ENCODE results near the gene C1orf122.

C1orf122 gene

DNA sequence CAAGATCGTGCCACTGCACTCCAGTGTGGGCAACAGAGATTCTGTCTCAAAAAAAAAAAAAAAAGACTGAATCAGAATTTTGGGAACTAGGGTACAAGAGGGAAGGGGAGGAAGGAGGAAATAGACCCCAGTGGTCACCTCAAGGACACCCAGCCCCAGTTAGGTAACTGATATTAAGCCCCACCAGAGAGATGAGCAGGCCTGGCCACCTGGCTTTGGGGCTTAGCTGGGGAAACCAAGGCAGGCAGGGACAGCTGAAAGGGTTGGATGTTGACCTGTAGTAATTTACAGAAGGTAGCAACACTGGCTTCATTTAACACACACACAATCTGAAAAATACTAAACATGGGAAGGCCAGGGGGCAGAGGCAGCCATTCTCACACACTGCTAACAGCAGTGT lies 5.2 kb upstream of the C1orf122 start:
- no peak for DNase-seq

DNA sequence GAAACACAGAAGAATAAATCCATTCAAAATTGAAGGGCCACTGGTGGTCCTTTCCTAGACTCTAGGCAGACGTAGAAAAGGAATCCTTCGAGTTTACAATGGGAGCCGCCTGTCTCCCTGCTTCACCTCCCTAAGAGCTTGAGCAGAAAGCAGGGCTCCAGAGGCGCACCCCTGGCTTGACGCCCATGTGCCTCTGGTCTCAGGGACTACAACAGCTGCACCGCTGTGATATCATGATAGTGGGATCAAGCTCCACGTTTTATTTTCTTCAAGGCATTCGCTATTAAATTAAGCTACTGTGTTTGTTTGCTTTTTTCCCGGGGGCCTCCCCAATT lies 403 bp upstream of the C1orf122 start:
- DNase-seq: no peak

DNA sequence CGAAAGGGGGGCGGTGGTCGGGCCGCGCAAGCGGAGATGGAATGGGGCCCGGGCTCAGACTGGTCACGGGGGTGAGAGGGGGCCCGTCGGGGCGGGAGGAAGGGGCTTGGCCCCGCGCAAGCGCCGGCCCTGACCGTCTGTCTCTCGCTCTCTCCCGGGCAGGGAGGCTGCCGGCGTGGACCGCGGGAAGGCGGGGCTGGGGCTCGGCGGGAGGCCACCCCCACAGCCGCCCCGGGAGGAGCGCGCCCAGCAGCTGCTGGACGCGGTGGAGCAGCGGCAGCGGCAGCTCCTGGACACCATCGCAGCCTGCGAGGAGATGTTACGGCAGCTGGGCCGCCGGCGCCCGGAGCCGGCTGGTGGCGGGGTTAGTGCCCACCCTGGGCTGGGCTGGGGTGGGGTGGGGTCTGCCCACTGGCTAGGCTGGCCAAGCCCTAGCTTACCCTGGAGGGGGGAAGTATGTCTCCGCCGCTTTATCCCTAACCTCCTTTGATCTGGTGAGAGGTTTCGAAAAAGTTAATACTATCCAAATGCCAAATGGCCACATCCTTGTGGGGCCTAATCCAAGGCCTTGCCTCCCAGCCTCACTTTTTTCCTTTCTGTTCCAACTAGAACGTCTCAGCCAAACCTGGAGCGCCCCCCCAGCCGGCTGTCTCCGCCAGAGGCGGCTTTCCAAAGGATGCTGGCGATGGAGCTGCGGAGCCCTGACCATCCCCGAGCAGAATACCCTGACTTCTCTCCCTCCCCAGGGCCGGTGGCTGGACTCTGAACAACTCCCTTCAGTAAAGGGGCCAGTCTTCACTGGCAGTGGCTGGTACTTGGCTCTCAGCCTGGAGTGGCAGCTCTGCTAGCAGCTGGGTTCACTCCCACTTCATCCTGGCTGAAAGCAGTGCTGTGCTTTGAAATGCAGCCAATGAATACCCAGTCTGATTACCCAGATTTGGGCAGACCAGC lies 1.1 kb downstream of the C1orf122 start:
- DNase-seq: peak in 1 of 2 donors; percentile 35

DNA sequence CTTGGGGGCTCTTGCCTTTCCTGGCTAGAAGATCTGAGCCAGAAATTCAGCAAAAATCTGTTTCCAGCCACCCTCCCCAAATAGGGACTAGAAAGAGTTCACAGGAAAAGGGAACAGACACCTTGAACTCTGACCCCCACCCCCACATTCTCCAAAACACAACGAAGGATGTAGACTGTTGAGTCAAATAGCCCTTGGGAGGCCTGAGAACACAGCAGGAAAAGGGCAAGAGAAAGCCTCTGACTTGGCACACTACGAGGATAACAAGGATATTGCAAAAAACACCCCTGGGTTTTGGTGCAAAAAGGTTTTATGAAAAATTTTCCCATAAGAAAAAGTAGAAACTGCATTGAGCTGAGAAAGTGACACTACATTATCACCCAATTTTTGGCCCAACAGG lies 2.4 kb downstream of the C1orf122 start:
- DNase-seq: no peak

DNA sequence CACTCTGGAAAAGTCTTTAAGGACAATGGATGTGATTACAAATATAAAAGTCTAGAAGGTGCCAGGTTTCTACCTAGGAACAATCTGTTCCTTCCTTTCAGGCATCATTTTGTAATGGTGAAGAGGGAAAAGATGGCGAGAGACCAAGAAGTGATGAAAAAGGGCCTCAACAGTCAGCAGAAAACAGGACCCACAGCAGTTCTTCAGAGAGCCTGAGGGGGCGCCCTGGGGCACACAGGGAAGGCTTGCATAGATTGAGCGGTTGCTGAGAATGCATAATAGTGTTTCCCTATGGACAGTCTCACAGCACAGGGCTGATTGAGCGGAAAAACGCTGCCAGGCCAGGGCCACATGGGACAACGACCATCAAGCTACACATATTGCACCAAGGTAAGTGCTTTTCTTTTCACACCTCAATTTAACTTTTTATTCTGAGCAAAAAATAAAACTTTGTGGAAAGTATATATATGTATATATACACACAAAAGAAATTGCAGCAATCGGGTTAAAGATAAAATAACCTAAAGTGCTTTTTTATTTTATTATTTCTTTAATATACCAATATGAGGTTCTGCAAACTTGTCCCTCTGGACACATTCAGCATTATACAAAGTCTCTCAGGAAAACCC lies 3.6 kb downstream of the C1orf122 start:
- DNase-seq: peak; percentile 61 to 63

DNA sequence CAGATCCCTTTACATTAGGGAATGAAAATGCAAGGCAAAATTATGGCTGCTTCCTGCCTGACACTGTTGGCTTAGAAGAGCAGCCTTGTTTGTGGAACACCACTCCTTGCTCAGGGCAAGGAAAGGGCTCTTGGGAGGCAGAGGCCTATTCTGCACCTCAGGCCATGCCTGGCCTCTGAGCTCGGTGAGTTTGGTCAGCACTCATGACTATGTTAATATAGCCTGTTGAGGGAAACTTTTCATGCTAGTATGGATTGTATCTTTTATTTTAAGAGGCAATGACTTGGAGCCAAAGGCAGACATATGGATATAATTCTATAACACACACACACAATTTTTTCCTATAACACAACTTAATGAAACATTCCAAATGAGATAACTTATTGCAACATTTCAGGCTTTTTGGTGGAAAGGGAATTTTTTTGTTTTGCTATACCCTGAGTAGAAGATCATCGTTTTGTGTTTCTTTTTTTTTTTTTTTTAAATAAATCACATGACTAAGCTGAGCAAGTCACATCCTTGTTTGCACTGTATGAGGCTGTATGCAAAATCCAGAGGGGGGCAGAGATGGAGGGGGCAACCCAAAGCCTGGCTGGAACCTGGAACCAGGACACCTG lies 6.0 kb downstream of the C1orf122 start:
- no peak for DNase-seq

DNA sequence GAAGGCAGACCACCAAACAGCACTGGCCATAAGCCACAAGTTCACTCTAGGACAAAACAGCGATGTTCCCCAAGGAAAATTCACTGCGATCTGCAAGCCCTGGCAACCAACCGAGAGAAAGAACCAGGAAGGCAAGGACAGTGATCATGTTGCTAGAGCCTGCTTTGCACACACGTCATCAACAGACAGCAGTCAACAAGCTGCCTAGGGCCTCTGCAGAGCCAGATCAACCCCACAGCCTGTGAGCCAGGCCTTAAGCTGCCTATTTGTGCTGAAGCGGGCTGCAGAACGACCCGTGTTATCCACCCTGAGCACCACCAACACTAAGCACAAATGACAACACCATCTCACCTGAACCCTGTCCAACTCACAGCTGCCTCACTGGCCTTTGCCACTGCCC lies 6.7 kb downstream of the C1orf122 start:
- no peak for DNase-seq

DNA sequence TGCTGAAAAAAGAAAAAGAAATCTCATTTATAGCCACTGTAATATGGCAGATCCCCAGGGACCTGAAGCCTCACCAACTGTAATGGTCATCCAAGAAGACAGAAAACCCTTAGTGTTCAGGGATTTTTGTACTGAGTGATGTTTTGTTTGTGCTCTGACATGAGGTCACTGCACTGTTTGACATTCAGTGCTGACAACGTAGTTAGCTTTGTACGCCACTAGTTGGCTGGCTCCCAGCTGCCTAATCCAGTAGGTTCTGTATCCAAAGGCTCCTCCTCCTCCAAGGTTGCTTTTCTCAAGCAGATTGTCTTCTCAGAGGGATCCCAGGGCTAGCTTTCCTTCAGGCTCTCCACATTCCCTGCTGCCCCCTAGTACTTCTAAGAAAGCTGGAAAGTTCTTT lies 9.9 kb downstream of the C1orf122 start:
- DNase-seq: no peak

DNA sequence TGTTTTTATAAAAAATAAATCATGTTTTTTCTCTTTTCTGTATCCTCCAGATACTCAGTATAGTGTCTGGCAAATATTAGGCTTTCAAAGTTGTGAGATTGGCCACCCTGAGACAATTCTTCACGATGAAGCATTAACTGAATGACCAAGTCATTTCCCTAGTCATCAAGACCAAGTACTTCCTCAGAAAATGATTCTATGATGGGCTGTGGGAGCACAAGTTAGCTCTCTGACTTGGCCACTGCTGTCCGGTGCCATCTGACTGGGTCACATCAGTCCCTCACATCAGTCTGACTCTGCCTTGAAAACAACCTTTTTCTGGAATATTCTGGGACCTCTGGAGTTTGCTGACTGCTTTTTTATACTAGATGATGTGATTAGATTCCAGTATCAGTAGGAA lies 13.9 kb downstream of the C1orf122 start:
- DNase-seq: no peak

DNA sequence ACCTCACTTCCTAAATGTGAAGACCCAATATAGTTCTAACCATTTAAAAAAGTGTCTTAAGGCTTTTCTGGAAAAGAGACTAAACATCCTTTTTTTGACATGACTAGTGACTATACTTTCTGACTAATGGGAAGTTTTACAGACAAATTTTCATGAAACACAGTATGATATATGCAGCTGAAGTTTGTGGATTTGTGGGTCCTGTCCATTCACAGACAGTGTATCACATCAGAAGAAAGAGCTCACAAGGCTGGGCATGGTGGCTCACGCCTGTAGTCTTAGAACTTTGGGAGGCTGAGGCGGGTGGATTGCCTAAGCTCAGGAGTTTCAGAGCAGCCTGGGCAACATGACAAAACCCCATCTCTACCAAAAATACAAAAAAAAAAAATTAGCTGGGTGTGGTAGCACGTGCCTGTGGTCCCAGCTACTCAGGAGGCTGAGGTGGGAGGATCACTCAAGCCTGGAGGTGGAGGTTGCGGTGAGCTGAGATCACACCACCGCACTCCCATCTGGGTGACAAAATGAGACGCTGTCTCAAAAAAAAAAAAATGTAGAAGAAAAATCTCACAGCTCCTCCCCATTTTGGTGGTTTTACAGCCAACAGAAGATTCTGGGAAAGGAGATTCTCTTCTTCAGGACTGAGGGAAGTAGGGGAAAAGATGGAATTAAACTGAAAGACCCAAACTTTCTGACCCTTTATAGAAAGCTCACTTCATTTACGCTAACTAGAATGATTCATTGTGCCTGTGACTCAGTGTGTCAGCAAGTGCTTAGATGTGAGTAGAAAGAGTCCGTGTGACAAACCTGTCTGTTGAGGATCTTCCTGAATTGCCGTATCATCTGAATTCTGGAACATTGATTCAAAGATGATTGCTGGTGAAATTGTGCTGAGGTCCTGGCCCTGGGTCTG lies 15.6 kb downstream of the C1orf122 start:
- DNase-seq: no peak

DNA sequence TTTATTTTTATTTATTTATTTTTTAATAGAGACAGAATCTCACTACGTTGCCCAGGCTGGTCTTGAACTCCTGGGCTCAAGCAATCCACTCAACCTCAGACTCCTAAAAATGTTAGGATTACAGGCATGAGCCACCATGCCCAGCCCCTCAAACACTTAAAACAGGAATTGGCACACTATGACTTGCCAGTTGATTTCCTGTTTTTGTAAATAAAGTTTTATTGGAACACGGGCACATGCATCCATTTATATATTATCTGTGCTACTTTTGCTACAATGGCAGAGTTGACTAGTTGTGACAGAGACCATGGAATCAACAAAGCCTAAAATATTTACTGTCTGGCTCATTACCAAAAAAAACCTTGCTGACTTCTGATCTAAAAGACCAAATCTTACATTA lies 16.4 kb downstream of the C1orf122 start:
- no peak for DNase-seq

DNA sequence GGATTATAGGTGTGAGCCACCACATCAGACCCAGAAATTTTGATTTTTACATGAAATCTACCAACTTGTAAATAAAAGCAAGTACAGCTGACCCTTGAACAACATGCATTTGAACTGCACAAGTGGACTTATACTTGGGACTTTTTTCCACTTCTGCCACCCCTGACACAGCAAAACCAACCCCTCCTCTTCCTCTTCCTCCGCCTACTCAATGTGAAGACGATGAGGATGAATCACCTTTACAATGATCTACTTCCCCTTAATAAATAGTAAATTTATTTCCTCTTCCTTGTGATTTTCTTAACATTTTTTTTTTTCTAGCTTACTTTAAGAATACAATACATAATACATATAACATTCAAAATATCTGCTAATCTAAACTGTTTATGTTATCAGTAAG lies 17.9 kb downstream of the C1orf122 start:
- no peak for DNase-seq

DNA sequence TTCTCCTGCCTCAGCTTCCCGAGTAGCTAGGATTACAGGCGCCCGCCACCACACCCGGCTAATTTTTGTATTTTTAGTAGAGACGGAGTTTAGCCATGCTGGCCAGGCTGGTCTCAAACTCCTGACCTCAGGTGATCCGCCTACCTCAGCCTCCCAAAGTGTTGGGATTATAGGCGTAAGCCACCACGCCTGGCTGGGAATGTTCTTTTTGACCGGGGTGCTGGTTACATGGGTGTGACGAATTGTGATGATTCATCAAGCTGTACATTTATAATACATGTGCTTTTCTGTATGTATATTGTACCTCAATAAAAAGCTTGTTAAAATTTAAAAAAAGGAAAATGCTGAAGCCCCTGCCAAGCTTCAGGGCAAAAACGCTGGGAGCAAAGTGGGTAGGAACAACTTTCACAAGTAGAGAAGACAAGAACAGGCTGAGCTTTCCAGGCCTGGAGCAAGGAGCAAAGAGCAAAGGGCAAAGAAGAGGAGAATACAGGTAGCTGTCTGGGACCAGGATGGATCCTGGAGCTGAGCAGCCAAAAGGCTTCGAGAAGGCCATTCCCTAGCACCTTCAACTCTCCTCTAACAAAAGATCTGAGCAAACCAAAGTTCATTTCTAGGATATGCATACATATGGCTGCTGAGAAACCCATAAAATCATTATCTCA lies 21.0 kb downstream of the C1orf122 start:
- DNase-seq: no peak

DNA sequence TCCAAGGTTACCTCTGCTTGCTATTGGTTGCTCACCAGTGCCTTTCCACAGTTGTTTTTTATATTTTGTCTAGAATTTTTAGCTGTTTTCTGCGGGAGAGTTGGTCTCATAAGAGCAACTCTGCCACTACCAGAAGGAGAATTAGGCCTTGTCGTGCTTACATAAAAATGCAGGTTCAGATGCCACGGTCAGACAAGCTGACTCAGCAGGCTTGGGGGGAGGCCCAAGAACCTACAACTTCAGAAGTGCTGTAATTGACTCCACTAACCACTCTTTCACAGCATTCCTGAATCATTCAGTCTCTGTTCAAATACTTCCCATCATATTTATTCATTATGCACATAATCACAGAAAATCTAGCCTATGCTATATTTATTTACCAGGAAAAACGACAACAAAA lies 23.5 kb downstream of the C1orf122 start:
- no peak for DNase-seq

DNA sequence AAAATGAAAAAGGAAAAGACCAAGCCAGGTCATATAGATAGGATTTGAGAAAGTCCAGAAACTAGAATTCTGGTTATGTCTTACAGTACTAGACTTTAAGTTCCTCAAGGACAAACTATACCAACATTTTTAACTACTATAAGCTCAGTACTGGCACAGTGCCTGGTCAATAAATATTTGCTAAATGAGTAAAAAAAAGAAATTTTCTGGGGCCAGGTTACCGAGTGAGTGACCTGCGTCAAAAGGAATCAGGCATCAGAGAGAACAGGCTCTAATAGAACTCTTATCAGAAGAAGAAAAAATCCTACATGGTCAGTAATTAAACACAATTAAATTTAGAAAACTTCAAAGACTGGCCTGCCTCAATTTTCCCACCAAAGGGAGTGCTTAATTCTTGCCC lies 24.2 kb downstream of the C1orf122 start:
- DNase-seq: no peak

DNA sequence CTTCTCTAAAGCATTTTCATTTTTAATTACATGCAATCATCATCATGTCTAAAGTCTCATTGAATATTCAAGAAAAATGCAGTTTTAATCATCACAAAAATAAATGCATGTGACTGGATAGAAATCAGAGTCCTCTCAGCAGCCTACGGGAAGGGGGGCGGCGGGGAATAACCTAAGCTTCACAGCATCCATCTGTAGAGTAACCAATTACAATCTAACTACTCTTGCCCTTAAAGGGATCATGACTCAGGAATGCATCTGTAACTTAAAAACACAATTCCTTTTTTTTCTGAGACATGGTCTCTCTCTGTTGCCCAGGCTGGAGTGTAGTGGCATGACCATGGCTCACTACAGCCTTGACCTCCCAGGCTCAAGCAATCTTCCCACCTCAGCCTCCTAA lies 29.2 kb downstream of the C1orf122 start:
- no peak for DNase-seq

DNA sequence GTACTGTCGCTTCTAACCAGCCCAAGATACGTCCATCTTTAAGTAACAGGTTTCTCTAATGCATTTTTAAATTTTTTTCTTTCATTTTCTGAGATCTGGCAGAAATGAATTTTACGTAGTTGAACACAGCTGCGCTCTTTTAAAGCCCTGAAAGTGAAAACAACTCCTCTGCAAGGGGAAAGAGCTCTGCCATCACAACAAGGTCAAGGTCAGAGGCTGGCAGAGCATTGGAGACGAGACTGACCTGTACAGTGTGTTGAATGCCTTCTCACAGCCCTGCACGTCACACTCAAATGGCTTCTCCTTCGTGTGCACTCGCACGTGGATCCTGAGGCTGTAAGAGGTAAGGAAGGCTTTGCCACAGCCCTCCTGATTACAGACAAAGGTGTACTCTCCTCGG lies 32.1 kb downstream of the C1orf122 start:
- DNase-seq: no peak

DNA sequence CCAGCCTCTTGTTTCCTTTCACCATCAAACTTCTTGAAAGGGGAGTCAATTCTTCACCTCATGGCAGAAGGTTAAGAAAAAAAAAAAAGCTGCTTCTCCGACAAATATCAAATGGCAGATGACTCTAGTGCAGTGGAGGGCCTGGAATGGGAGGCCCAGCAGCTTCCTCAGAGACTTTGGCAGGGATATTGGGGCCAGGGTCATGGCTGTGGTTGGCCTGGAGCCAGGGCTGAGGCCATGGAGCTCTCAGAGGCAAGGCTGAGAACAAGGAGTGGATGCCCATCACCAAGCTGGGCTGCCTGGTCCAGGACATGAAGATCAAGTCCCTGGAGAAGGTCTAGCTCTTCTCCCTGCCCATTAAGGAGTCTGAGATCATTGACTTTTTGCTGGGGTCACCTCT lies 33.1 kb downstream of the C1orf122 start:
- DNase-seq: no peak

DNA sequence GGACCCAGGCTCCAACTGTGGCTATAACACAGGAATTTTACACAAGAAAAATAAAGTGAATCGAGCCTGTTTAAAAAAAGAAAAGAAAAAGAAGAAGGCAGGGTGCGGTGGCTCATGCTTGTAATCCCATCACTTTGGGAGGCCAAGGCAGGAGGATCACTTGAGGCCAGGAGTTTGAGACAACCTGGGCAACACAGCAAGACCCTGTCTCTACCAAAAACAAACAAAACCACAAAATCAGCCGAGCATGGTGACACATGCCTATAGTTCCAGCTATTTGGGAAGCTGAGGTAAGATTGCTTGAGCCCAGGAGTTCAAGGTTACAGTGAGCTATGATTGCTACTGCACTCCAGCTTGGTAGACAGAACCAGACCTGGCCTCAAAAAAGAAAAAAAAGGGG lies 34.1 kb downstream of the C1orf122 start:
- no peak for DNase-seq

DNA sequence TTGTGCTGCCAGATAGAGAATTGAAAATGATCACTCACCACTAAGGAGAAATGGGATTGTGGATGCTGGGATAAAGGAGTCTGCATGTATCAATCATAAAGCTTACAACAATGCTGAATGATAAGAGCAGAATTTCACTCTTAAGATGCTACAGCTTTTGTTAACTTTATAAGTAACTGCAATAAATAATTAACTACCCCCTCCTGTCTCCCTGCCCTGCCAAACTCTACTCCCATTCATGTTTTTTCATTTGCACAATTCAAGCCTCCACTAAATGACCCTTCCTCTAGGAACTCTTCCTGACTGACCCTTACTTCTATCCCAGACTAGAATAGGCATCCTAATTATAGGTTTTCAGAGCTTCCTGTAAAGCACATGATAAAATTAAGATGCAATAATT lies 36.9 kb downstream of the C1orf122 start:
- no peak for DNase-seq

DNA sequence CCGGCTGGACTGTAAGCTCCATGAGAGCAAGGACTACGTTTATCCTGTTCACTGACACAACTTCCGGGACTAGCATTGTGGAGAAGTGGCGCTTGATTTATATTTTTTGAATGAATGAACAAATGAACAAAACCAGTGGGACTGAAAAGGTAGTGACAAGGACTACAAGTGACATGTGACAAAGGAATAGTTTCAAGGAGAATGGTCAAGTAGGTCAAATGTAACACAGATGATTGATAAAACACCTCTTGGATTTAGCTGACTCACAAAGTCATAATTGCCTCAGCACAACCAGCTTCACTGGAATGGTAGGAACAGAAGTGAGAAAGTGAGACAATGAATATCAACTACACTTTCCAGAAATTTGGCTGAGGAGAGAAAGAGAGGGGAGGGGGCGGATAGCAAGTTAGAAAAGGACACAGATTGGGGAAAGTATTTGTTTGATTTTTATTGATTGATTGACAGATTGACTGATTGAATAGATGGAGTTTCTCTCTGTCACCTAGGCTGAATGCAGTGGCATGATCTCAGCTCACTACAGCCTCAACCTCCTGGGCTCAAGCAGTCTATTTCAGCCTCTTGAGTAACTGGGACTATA lies 37.6 kb downstream of the C1orf122 start:
- no peak for DNase-seq

DNA sequence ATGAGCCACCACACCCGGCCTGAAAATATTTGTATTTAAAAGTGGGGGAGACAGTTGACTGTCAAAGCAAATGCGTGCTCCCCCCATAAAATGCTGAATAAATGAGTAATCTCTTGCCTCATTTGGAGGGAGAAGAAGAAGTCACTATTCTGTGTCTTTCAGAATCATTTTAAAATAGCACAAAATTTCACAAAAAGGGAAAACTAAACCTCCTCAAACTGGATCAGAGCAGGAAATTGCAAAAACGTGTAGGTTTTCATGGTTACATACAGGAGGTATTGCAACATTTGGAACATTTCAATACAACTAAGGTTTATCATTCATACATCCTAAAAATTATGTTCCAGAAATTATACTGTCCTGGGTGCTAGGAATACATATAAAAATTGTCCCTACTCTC lies 38.2 kb downstream of the C1orf122 start:
- DNase-seq: no peak
